Lower lobe of right lung (tissue), 2 donors: ENCODE results near the gene PALLD. TPM values are rescaled to one million over a fixed set of nuclear protein-coding genes. Genes with fewer than 3 reads are reported as not detected.

ENCODE experiments used
- ATAC-seq, 2 donors: fragments of 200-7000 bp; cut with Tn5 transposase; one replicate each; pipeline ENCODE4 v1.9.1; 2020 to 2022; ENCODE audit warnings: mild to moderate bottlenecking in 2 of 2, moderate library complexity in 2 of 2
- DNase-seq: peaks from one replicate; pipeline ENCODE4 v3.0.0-alpha.2; 2020
- H3K27ac ChIP-seq: fragments of 200-600 bp; one replicate; pipeline ENCODE4 v1.8.0; 2022
- H3K27me3 ChIP-seq: fragments of 200-600 bp; one replicate; pipeline ENCODE4 v1.8.0; 2022; ENCODE audit warnings: low read depth
- H3K36me3 ChIP-seq: fragments of 200-600 bp; one replicate; pipeline ENCODE4 v1.8.0; 2022; ENCODE audit warnings: mild to moderate bottlenecking
- H3K4me1 ChIP-seq: fragments of 200-600 bp; one replicate; pipeline ENCODE4 v1.8.0; 2022
- H3K4me3 ChIP-seq: fragments of 200-600 bp; one replicate; pipeline ENCODE4 v1.8.0; 2022; ENCODE audit warnings: mild to moderate bottlenecking
- H3K9me3 ChIP-seq: fragments of 200-600 bp; one replicate; pipeline ENCODE4 v1.8.0; 2022
- intact Hi-C: fragments of 100-400 bp; cut with DNase I; formaldehyde crosslinking; loops from one replicate; pipeline ENCODE4 v1.11.0; 2022
- total RNA-seq: library from RNA; stranded (reverse); fragmentation: NEBNext Ultra II Directional; extraction: Animal tissue kit (Norgen Biotek cat#: 25700); gene quantifications from one replicate; pipeline ENCODE4 v1.2.1, GENCODE V29; 2021
- TF ChIP-seq, protein P1 (sequence below): fragments of 200-600 bp; IDR thresholded peaks from one replicate; pipeline ENCODE4 v1.8.0; 2022; ENCODE audit warnings: antibody characterized with exemption, mild to moderate bottlenecking
- donor health status: DM: no; HTN: yes; CAD: no; lungs with severe emphysema.

Gene PALLD
- total RNA-seq, 1 donor from 2014 or later = 91.9 TPM

DNA sequence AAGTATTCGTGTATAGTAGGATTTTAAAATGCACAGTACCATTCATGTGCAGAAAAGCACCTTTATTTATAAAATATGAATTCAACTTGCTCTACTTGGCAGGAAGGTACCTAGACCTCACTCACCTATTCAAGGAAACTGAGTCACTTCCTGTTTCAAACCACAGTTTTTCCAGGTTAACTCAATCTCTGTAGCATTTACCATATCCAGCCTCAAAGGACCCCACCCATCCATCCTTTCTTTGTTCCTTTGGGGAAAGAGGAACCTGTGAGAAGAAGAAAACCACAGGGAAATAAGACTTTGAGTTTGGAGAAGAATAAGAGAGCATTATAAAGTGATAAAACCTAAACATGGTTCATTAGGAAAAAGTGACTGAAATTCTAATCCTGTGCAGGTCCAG lies 262.5 kb downstream of the PALLD start:
- Histone ChIP-seq H3K36me3 (no peaks in the 10 kb centered on the region), H3K4me3 (no peak overlapping the region), H3K4me1 (no peaks in the 10 kb centered on the region), H3K9me3 (no peaks in the 10 kb centered on the region), H3K27ac (no peak overlapping the region), H3K27me3 (no peaks in the 10 kb centered on the region)
- TF ChIP-seq, protein P1, sequence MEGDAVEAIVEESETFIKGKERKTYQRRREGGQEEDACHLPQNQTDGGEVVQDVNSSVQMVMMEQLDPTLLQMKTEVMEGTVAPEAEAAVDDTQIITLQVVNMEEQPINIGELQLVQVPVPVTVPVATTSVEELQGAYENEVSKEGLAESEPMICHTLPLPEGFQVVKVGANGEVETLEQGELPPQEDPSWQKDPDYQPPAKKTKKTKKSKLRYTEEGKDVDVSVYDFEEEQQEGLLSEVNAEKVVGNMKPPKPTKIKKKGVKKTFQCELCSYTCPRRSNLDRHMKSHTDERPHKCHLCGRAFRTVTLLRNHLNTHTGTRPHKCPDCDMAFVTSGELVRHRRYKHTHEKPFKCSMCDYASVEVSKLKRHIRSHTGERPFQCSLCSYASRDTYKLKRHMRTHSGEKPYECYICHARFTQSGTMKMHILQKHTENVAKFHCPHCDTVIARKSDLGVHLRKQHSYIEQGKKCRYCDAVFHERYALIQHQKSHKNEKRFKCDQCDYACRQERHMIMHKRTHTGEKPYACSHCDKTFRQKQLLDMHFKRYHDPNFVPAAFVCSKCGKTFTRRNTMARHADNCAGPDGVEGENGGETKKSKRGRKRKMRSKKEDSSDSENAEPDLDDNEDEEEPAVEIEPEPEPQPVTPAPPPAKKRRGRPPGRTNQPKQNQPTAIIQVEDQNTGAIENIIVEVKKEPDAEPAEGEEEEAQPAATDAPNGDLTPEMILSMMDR = no peak
- DNase-seq (no peak), ATAC-seq (no peak)
- intact Hi-C loops = no loop called here

- H3K9me3 ChIP-seq = no peaks in the 10 kb centered on the region
- H3K4me1 ChIP-seq = no peaks in the 10 kb centered on the region
- no peak overlapping the region for H3K4me3 ChIP-seq
- DNase-seq (peak; percentile 61), ATAC-seq (peak; percentile 56 to 73)
- H3K27me3 ChIP-seq = no peaks in the 10 kb centered on the region
- TF ChIP-seq, protein P1 = no peak
- no peak overlapping the region for H3K27ac ChIP-seq
- intact Hi-C loops = no loop called here
- no peaks in the 10 kb centered on the region for H3K36me3 ChIP-seq
Measured at GRCh38 chr4:168759959-168760527, 263.2 kb downstream of the PALLD start.

- no peak overlapping the region for H3K27ac ChIP-seq
- H3K27me3 ChIP-seq = no peaks in the 10 kb centered on the region
- peaks cover 4% of the 10 kb centered on the region for H3K4me1 ChIP-seq
- ATAC-seq (no peak), DNase-seq (no peak)
- H3K36me3 ChIP-seq = no peaks in the 10 kb centered on the region
- TF ChIP-seq, protein P1 = no peak
- H3K9me3 ChIP-seq = no peaks in the 10 kb centered on the region
- intact Hi-C loops = no loop called here
- no peak overlapping the region for H3K4me3 ChIP-seq
Measured at GRCh38 chr4:168761066-168761465, 264.2 kb downstream of the PALLD start.

DNA sequence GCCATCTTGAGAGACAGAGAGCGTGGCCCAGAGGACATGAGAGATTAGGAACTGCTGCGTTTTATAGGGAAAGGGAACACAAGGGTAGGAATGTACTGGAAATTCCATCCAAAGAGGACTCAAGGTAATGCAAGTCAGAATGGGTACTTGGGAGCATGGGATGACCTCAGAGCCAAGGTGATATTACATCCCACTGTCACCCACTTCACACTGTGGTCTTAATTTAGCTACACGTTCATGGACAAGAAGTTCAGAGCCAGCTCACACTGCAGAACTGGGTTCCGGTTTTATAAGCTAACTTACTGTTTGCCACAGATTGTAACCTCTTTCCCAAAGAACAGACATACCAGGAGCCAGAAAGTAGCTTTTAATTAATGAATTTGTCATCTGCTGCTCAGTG lies 268.5 kb downstream of the PALLD start:
- ATAC-seq = no peak
- intact Hi-C loops = no loop called here
- TF ChIP-seq, protein P1 = no peak

DNA sequence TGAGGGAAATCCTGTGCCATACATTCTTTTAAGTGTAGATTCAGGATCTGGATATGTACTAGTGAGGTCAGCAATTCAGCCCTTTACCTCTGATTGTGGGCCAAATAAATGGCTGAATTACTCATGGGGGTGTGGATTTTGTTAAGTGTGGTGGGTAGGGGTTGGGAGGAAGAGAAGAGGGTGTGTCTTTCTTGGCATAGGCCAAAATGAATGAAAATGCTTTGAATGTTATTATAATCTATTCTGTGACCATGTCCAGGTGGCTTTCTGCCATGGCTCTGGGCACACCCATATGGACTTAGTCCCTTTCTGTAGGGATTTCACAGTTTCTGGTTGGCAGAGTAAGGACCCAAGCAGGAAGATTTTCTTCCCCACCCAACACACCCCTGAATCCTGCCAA lies 268.9 kb downstream of the PALLD start:
- Histone ChIP-seq H3K27ac (peak overlapping the region; percentile 11), H3K4me3 (no peak overlapping the region), H3K4me1 (peaks cover 4% of the 10 kb centered on the region), H3K9me3 (no peaks in the 10 kb centered on the region), H3K36me3 (no peaks in the 10 kb centered on the region), H3K27me3 (no peaks in the 10 kb centered on the region)
- TF ChIP-seq, protein P1 = no peak
- intact Hi-C loops = no loop called here
- DNase-seq (no peak), ATAC-seq (peak; percentile 38 to 47)

More for the DNA sequence above, 268.5 kb downstream of the PALLD start:
- Histone ChIP-seq H3K9me3 (no peaks in the 10 kb centered on the region), H3K36me3 (no peaks in the 10 kb centered on the region), H3K27ac (no peak overlapping the region), H3K27me3 (no peaks in the 10 kb centered on the region), H3K4me1 (peaks cover 4% of the 10 kb centered on the region), H3K4me3 (no peak overlapping the region)
- no peak for DNase-seq
